K562 (cell line): Measurements from ENCODE around the gene CCT5. TPM values are rescaled to one million over a fixed set of nuclear protein-coding genes. Genes with fewer than 3 reads are reported as not detected.

Experiments used
- ATAC-seq: fragments of 200-7000 bp; cut with Tn5 transposase; 3 replicates; pipeline ENCODE4 v1.9.1; 2020; ENCODE audit warnings: moderate library complexity
- BruUV-seq: library from RNA; stranded (reverse); fragments of 400-500 nt; replicated peaks from 2 replicates; lab custom pipeline; 2021; lab: Mats Ljungman, UMichigan
- CTCF ChIA-PET: fragments of 300-600 bp; formaldehyde crosslinking; extraction: SDS; loops from one replicate; lab custom pipeline; 2021; ENCODE audit warnings: low intra/inter-chr PET ratio; lab: Yijun Ruan, JAX
- POLR2A ChIA-PET: fragments of 300-600, 350-650 bp; sonication (Branson Sonifier 250); formaldehyde crosslinking; extraction: SDS; loops from one replicate; lab custom pipeline; 2021; ENCODE audit warnings: antibody characterized with exemption, inconsistent platforms; lab: Yijun Ruan, JAX
- DNase-seq, 4 experiments: peaks; one replicate each; pipeline versions ENCODE4 v3.0.0 to v3.0.0-alpha.2; 2011 to 2018; ENCODE audit warnings: low spot score in 3 of 4, mixed read lengths in 3 of 4; ENCODE audit errors: extremely low read depth in 1 of 4
- FAIRE-seq: peaks from 2 replicates; lab custom pipeline; 2011; peaks lifted over from hg19 to GRCh38; lab: Jason Lieb, UNC
- H2AFZ ChIP-seq: 2 replicates; pipeline ENCODE4 v1.6.0; 2011; ENCODE audit warnings: low read depth, low read length, control low read depth, inconsistent platforms
- H3K27ac ChIP-seq: fragments of 200-600 bp; 3 replicates; pipeline ENCODE4 v1.8.0; 2011; ENCODE audit warnings: low read depth, mild to moderate bottlenecking, control low read depth, inconsistent platforms, low read length, moderate library complexity, mixed read lengths; ENCODE audit errors: extremely low read depth
- H3K27me3 ChIP-seq, 2 experiments: fragments of 300-600 bp in 1 of 2; 2 replicates in 1 of 2; 3 replicates in 1 of 2; pipeline versions ENCODE4 v1.6.0 to v1.8.0; 2011; ENCODE audit warnings: inconsistent platforms in 2 of 2, low read length in 2 of 2, mild to moderate bottlenecking in 1 of 2, mixed read lengths in 1 of 2, moderate library complexity in 1 of 2; ENCODE audit not compliant: control insufficient read depth in 2 of 2, insufficient read depth in 2 of 2
- H3K36me3 ChIP-seq: fragments of 300-600 bp; 3 replicates; pipeline ENCODE4 v1.8.0; 2011; ENCODE audit warnings: mild to moderate bottlenecking, low read length, inconsistent platforms; ENCODE audit not compliant: control insufficient read depth, insufficient read depth
- H3K4me1 ChIP-seq, 2 experiments: fragments of 200-600 bp in 1 of 2; replicated peaks in 1 of 2; 2 replicates in 1 of 2; 3 replicates in 1 of 2; pipeline versions ENCODE4 v1.5.1 to v1.8.0; 2011; ENCODE audit warnings: inconsistent platforms in 2 of 2, low read length in 2 of 2, mild to moderate bottlenecking in 1 of 2, mixed read lengths in 1 of 2, moderate library complexity in 1 of 2; ENCODE audit not compliant: control insufficient read depth in 2 of 2, insufficient read depth in 2 of 2
- H3K4me2 ChIP-seq: 2 replicates; pipeline ENCODE4 v1.6.1; 2011; ENCODE audit warnings: low read length, control low read depth, inconsistent platforms, mixed read lengths; ENCODE audit not compliant: insufficient read depth
- H3K4me3 ChIP-seq: fragments of 200-600 bp; sonication (generic), shearing (Covaris generic); 2 replicates; pipeline ENCODE4 v1.5.1; 2016; ENCODE audit warnings: control low read depth, inconsistent platforms
- H3K79me2 ChIP-seq: fragments of 200-600 bp; 3 replicates; pipeline ENCODE4 v1.8.0; 2011; ENCODE audit warnings: low read length, inconsistent platforms; ENCODE audit not compliant: control insufficient read depth, insufficient read depth
- H3K9ac ChIP-seq, 2 experiments: 2 replicates each; pipeline versions ENCODE4 v1.6.0 to v1.6.1; 2011; ENCODE audit warnings: low read depth in 2 of 2, low read length in 2 of 2, control low read depth in 1 of 2, inconsistent platforms in 1 of 2, mild to moderate bottlenecking in 1 of 2, mixed read lengths in 1 of 2; ENCODE audit not compliant: insufficient read depth in 1 of 2
- H3K9me1 ChIP-seq: one replicate; pipeline ENCODE4 v1.6.0; 2011; ENCODE audit warnings: inconsistent platforms, mild to moderate bottlenecking, low read length, moderate library complexity; ENCODE audit not compliant: control insufficient read depth, insufficient read depth
- H3K9me3 ChIP-seq: replicated peaks from 2 replicates; pipeline ENCODE4 v1.5.1; 2011; ENCODE audit warnings: low read depth, low read length, inconsistent platforms; ENCODE audit not compliant: control insufficient read depth, insufficient read depth
- H4K20me1 ChIP-seq: replicated peaks from 2 replicates; pipeline ENCODE4 v1.6.1; 2011; ENCODE audit warnings: low read length, inconsistent platforms, mixed read lengths; ENCODE audit not compliant: control insufficient read depth, insufficient read depth
- BACH1 ChIP-seq: fragments of 200-800 bp; sonication (Bioruptor generic); IDR thresholded peaks from 2 replicates; pipeline ENCODE4 v1.6.1; 2016; ENCODE audit warnings: missing genetic modification characterization, missing compliant biosample characterization
- CEBPB ChIP-seq: fragments of 450-650 bp; IDR thresholded peaks from 2 replicates; pipeline ENCODE4 v1.6.1; 2016; ENCODE audit warnings: missing genetic modification characterization, missing compliant biosample characterization
- E2F6 ChIP-seq, 2 experiments: IDR thresholded peaks; 2 replicates each; pipeline ENCODE4 v1.6.1; 2011; ENCODE audit warnings: borderline replicate concordance in 1 of 2, control low read depth in 1 of 2, low read depth in 1 of 2, low read length in 1 of 2, mild to moderate bottlenecking in 1 of 2, mixed read lengths in 1 of 2, moderate library complexity in 1 of 2; ENCODE audit not compliant: insufficient read depth in 1 of 2, insufficient read length in 1 of 2, poor library complexity in 1 of 2, severe bottlenecking in 1 of 2; ENCODE audit errors: extremely low read depth in 1 of 2
- HLTF ChIP-seq: fragments of 450-650 bp; IDR thresholded peaks from 2 replicates; pipeline ENCODE4 v1.6.1; 2016
- MIER1 ChIP-seq: fragments of 450-650 bp; IDR thresholded peaks from 2 replicates; pipeline ENCODE4 v1.6.1; 2016; ENCODE audit warnings: antibody characterized with exemption, mild to moderate bottlenecking, low read depth
- NFE2 ChIP-seq: IDR thresholded peaks from 2 replicates; pipeline ENCODE4 v1.6.1; 2014; ENCODE audit warnings: antibody characterized with exemption, low read depth
- RAD51 ChIP-seq: fragments of 450-650 bp; IDR thresholded peaks from 2 replicates; pipeline ENCODE4 v1.7.1; 2016; ENCODE audit warnings: low read depth, mild to moderate bottlenecking, borderline replicate concordance
- RCOR1 ChIP-seq, 2 experiments: IDR thresholded peaks; 2 replicates each; pipeline ENCODE4 v1.6.1; 2012; ENCODE audit warnings: low read depth in 2 of 2, low read length in 2 of 2, borderline replicate concordance in 1 of 2, improper control_type of control experiment in 1 of 2
- SAFB ChIP-seq: fragments of 200-400 bp; formaldehyde crosslinking; IDR thresholded peaks from 2 replicates; pipeline ENCODE4 v1.6.1; 2017; ENCODE audit warnings: low read depth, low read length, borderline replicate concordance
- SRF ChIP-seq, 2 experiments: fragments of 250-450, 450-650 bp in 1 of 2; sonication (Bioruptor Pico) in 1 of 2; sonication (generic) in 1 of 2; formaldehyde crosslinking; IDR thresholded peaks; 2 replicates each; pipeline versions ENCODE4 v1.5.0 to v1.5.1; 2020 to 2022; ENCODE audit warnings: mild to moderate bottlenecking in 1 of 2, missing genetic modification reagents in 1 of 2
- TFAM ChIP-seq: fragments of 250-450 bp; sonication (Bioruptor Pico); conservative IDR thresholded peaks from 2 replicates; pipeline ENCODE4 v1.5.0; 2021; ENCODE audit warnings: mild to moderate bottlenecking, moderate library complexity
- THRAP3 ChIP-seq: fragments of 450-650 bp; IDR thresholded peaks from 2 replicates; pipeline ENCODE4 v1.6.1; 2016; ENCODE audit warnings: mild to moderate bottlenecking, inconsistent platforms, borderline replicate concordance
- ZNF398 ChIP-seq: fragments of 250-450 bp; sonication (Bioruptor Pico); IDR thresholded peaks from 2 replicates; pipeline ENCODE4 v1.8.0; 2021; ENCODE audit warnings: moderate library complexity, mild to moderate bottlenecking, inconsistent platforms
- ZNF75A ChIP-seq: fragments of 450-650 bp; formaldehyde crosslinking; IDR thresholded peaks from 2 replicates; pipeline ENCODE4 v1.4.0; 2020; ENCODE audit warnings: mild to moderate bottlenecking
- WGBS: fragments of 100-300 bp; shearing (Covaris generic); methylation state at CpG from one replicate; pipeline ENCODE4 v1.1.6; 2016; ENCODE audit warnings: low coverage, mixed read lengths; ENCODE audit not compliant: insufficient coverage; ENCODE audit errors: missing lambda C conversion rate; 5-methylcytosine and 5-hydroxymethylcytosine counted together
- in situ Hi-C: fragments of 300-500 bp; cut with MboI; formaldehyde crosslinking; loops from 4 replicates; pipeline ENCODE4 v1.15.0; 2018; ENCODE audit warnings: inconsistent platforms, mixed read lengths
- intact Hi-C: fragments of 100-400 bp; cut with micrococcal nuclease; formaldehyde crosslinking; loops from 2 replicates; pipeline ENCODE4 v1.14.2; 2022
- polyA plus RNA-seq, 8 experiments: library from polyadenylated mRNA; depleted of rRNA in 4 of 8; stranded (reverse) in 5 of 8; unstranded in 3 of 8; fragments of >200 nt; fragmentation: Nextera tagmentation in 2 of 8; fragmentation: Illumina TruSeq in 1 of 8; extraction: Ambion mirVana in 2 of 8; extraction: Trizol in 1 of 8; gene quantifications; 2 replicates each; pipeline versions ENCODE4 v1.2.1 to v1.2.3, GENCODE V29; 2011 to 2014; ENCODE audit warnings: inconsistent platforms in 1 of 8, missing spikeins in 1 of 8
- total RNA-seq, 7 experiments: library from RNA; depleted of rRNA in 6 of 7; stranded (reverse); fragments of >200 nt in 6 of 7; fragmentation: Illumina TruSeq in 2 of 7; extraction: Trizol in 2 of 7; gene quantifications; 2 replicates each; pipeline versions ENCODE4 v1.2.1 to v1.2.3, GENCODE V29; 2011 to 2021; ENCODE audit warnings: low replicate concordance in 1 of 7

The CCT5 gene
- total and polyA plus RNA-seq, 9 of the 15 experiments (the other 6 are each of a cell fraction or from before 2014, with no cell fraction given): 782 to 1,606 (median 1,153) TPM

GRCh38 chr5:10233011-10233410, 17.1 kb upstream of the CCT5 start:
- WGBS: 63% methylated on average over 7 of the region's 7 CpGs
- Histone ChIP-seq H3K27ac (no peak overlapping the region), H3K79me2 (no peaks in the 10 kb centered on the region)
- ATAC-seq (peak; percentile 7; the same call in 1 of the 3 replicates), DNase-seq (no peak)
- TF ChIP-seq MIER1 (no peak), THRAP3 (no peak), ZNF75A (CRISPR knock-in tag) (no peak), RCOR1 (IDR thresholded peaks at IDR 0.05; ENCODE audit: borderline replicate concordance in 1 of 2, low read depth in 2 of 2, low read length in 2 of 2) (no peak), CEBPB (no peak), SAFB (no peak), ZNF398 (CRISPR knock-in tag) (no peak), NFE2 (no peak), BACH1 (tag) (no peak), HLTF (no peak), SRF (CRISPR knock-in tag; IDR thresholded peaks at IDR 0.05) (no peak), E2F6 (IDR thresholded peaks at IDR 0.05; ENCODE audit: borderline replicate concordance in 1 of 2, extremely low read depth in 1 of 2, insufficient read depth in 1 of 2, insufficient read length in 1 of 2, low read depth in 1 of 2, low read length in 1 of 2, poor library complexity in 1 of 2, severe bottlenecking in 1 of 2) (no peak), RAD51 (no peak), TFAM (CRISPR knock-in tag) (no peak)
- TF ChIP-seq, all 486 proteins: peak for 0
- H3K4me1 ChIP-seq: peaks cover 0 to 2% of the 10 kb centered on the region in 2 experiments; a peak in 1 of 5 replicates
- ChIA-PET CTCF (no interaction called here), POLR2A (interaction anchor here (0.6 to 2.1 kb wide), 4 partner anchors 10 to 182 kb away, joined by 3 to 9 read pairs (median 3); partner anchors contain the start of genes ATPSCKMT and CCT5)
- H4K20me1 ChIP-seq: 0 out of 2 replicates have a peak, but pooled peaks cover 3% of the 10 kb centered on the region
- no peak overlapping the region for H3K4me2 ChIP-seq
- no peaks in the 10 kb centered on the region for H3K9me3 ChIP-seq
- no peaks in the 10 kb centered on the region for H3K27me3 ChIP-seq
- H3K36me3 ChIP-seq: peaks cover 42% of the 10 kb centered on the region
- no TSS peak for BruUV-seq
- no peak overlapping the region for H2AFZ ChIP-seq
- no peaks in the 10 kb centered on the region for H3K9me1 ChIP-seq
- intact Hi-C loops (no loop called here), in situ Hi-C loops (no loop called here)
- no peak overlapping the region for H3K4me3 ChIP-seq
- no peak for FAIRE-seq
- peak overlapping the region in 1 of 2 experiments; percentile 30; a peak in 1 of 4 replicates for H3K9ac ChIP-seq
